ENCODE results near the gene CDC20. TPM values are rescaled to one million over a fixed set of nuclear protein-coding genes. Genes with fewer than 3 reads are reported as not detected.

Gene CDC20
- total and polyA plus RNA-seq, 5 donors from 2014 or later = 1.2 to 7.5 (median 4.6) TPM

DNA sequence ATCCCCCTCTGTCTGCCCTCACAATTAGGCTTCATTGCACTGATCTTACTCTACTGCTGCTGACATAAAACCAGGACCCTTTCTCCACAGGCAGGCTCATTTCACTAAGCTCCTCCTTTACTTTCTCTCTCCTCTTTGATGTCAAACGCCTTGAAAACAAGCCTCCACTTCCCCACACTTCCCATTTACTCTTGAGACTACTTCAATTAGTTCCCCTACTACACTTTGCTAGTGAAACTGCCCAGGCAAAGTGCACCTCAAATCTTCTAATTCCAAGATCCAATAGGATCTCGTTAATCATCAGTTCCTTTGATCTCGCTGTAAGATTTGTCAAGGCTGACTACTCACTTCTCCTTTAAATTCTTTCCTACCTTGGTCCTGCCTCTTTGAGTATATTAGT, 5.9 kb upstream of the CDC20 start:
- ATAC-seq (ENCODE audit: low read depth in 2 of 2) (no peak), DNase-seq (no peak)
- H3K27ac ChIP-seq (ENCODE audit: insufficient read depth, low read length, poor library complexity, severe bottlenecking) = no peak overlapping the region
- H3K36me3 ChIP-seq (ENCODE audit: control insufficient read depth, insufficient read depth, low read length) = no peaks in the 10 kb centered on the region
- no peaks in the 10 kb centered on the region for H3K27me3 Mint-ChIP-seq
- peaks cover 1% of the 10 kb centered on the region for H3K4me1 ChIP-seq (ENCODE audit: control insufficient read depth, insufficient read depth, low read length, poor library complexity, severe bottlenecking)
- peak overlapping the region in 1 of 4 donors; percentile 85 for H3K4me3 Mint-ChIP-seq
- H3K4me3 ChIP-seq (ENCODE audit: low read depth, low read length) = no peak overlapping the region
- H3K9me3 Mint-ChIP-seq = no peaks in the 10 kb centered on the region
- no peaks in the 10 kb centered on the region for H3K9me3 ChIP-seq (ENCODE audit: control insufficient read depth in 2 of 2, low read length in 2 of 2)
- H3K27ac Mint-ChIP-seq = peak overlapping the region in 2 of 3 donors; percentile 62 to 67
- H3K36me3 Mint-ChIP-seq = peaks cover 3% of the 10 kb centered on the region
- H3K27me3 ChIP-seq (ENCODE audit: control insufficient read depth, insufficient read depth, low read length) = no peaks in the 10 kb centered on the region
- H3K4me1 Mint-ChIP-seq = peaks cover 0 to 20% (median 12%) of the 10 kb centered on the region in 4 donors

- H3K9me3 Mint-ChIP-seq = no peaks in the 10 kb centered on the region
- Histone ChIP-seq H3K4me3 (ENCODE audit: low read depth, low read length) (no peak overlapping the region), H3K4me1 (ENCODE audit: control insufficient read depth, insufficient read depth, low read length, poor library complexity, severe bottlenecking) (peaks cover 12% of the 10 kb centered on the region), H3K27me3 (ENCODE audit: control insufficient read depth, insufficient read depth, low read length) (no peaks in the 10 kb centered on the region), H3K9me3 (ENCODE audit: control insufficient read depth in 2 of 2, low read length in 2 of 2) (no peaks in the 10 kb centered on the region), H3K27ac (ENCODE audit: insufficient read depth, low read length, poor library complexity, severe bottlenecking) (no peak overlapping the region), H3K36me3 (ENCODE audit: control insufficient read depth, insufficient read depth, low read length) (no peaks in the 10 kb centered on the region)
- H3K27ac Mint-ChIP-seq = no peak overlapping the region
- DNase-seq (no peak), ATAC-seq (ENCODE audit: low read depth in 2 of 2) (no peak)
- peaks cover 3 to 21% (median 18%) of the 10 kb centered on the region in 4 donors for H3K4me1 Mint-ChIP-seq
- H3K36me3 Mint-ChIP-seq = peaks cover 3% of the 10 kb centered on the region
- peak overlapping the region in 1 of 4 donors; percentile 8 for H3K4me3 Mint-ChIP-seq
- no peaks in the 10 kb centered on the region for H3K27me3 Mint-ChIP-seq
Measured at GRCh38 chr1:43354471-43354870, 4.3 kb upstream of the CDC20 start.

DNA sequence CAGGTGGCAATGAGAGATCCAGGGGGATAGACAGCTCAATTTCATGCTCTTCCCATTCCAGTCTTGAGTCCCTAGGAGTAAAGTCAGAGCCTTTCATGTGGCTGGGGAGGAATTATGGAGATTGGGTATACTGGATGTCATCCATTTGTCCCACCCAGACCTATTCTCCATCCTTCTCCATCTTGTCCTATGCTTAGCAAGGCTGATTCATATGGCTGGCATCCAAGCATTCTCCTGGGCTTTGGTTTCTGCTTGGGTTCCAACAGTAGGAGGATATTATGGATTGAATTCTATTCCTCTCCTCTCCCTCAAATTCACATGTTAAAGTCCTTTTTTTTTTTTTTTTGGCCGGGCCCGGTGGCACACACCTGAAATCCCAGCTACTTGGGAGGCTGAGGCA, 3.8 kb upstream of the CDC20 start:
- Mint-ChIP-seq H3K27me3 (no peaks in the 10 kb centered on the region), H3K27ac (no peak overlapping the region), H3K36me3 (peaks cover 3% of the 10 kb centered on the region), H3K4me3 (no peak overlapping the region), H3K9me3 (no peaks in the 10 kb centered on the region), H3K4me1 (peaks cover 3 to 23% (median 18%) of the 10 kb centered on the region in 4 donors)
- Histone ChIP-seq H3K9me3 (ENCODE audit: control insufficient read depth in 2 of 2, low read length in 2 of 2) (no peaks in the 10 kb centered on the region), H3K36me3 (ENCODE audit: control insufficient read depth, insufficient read depth, low read length) (no peaks in the 10 kb centered on the region), H3K4me3 (ENCODE audit: low read depth, low read length) (no peak overlapping the region), H3K27me3 (ENCODE audit: control insufficient read depth, insufficient read depth, low read length) (no peaks in the 10 kb centered on the region), H3K4me1 (ENCODE audit: control insufficient read depth, insufficient read depth, low read length, poor library complexity, severe bottlenecking) (peaks cover 13% of the 10 kb centered on the region), H3K27ac (ENCODE audit: insufficient read depth, low read length, poor library complexity, severe bottlenecking) (no peak overlapping the region)
- ATAC-seq (ENCODE audit: low read depth in 2 of 2) (no peak), DNase-seq (no peak)

DNA sequence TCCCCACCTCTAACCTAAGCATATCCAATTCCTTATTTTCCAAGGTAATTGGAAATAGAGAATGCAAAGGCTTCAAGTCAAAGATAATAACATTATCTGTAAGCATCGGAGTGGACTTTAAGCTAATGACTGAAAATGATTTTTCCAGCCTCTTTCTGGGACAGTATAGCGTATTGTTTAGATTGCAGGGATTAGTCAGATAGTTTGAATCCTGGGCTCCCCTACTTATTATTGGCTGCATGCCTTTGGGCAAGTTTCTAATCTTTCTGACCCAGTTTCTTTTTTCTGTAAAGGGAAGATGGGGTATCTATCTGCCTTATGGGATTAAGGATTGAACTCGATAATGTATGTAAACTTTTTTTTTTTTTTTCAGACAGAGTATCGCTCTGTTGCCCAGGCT, 1.5 kb upstream of the CDC20 start:
- Histone ChIP-seq H3K36me3 (ENCODE audit: control insufficient read depth, insufficient read depth, low read length) (peaks cover 7% of the 10 kb centered on the region), H3K9me3 (ENCODE audit: control insufficient read depth in 2 of 2, low read length in 2 of 2) (no peaks in the 10 kb centered on the region), H3K4me3 (ENCODE audit: low read depth, low read length) (no peak overlapping the region), H3K4me1 (ENCODE audit: control insufficient read depth, insufficient read depth, low read length, poor library complexity, severe bottlenecking) (peaks cover 13% of the 10 kb centered on the region), H3K27ac (ENCODE audit: insufficient read depth, low read length, poor library complexity, severe bottlenecking) (no peak overlapping the region), H3K27me3 (ENCODE audit: control insufficient read depth, insufficient read depth, low read length) (no peaks in the 10 kb centered on the region)
- no peak overlapping the region for H3K27ac Mint-ChIP-seq
- ATAC-seq (ENCODE audit: low read depth in 2 of 2) = no peak
- no peaks in the 10 kb centered on the region for H3K27me3 Mint-ChIP-seq
- peaks cover 12% of the 10 kb centered on the region for H3K36me3 Mint-ChIP-seq
- peak overlapping the region in 3 of 4 donors; percentile 78 to 90 (median 90) for H3K4me3 Mint-ChIP-seq
- H3K4me1 Mint-ChIP-seq = peaks cover 9 to 25% (median 15%) of the 10 kb centered on the region in 4 donors
- H3K9me3 Mint-ChIP-seq = no peaks in the 10 kb centered on the region
- DNase-seq = no peak

GRCh38 chr1:43358121-43358745, 548 bp upstream of the CDC20 start:
- peak overlapping the region; percentile 90 to 96 (median 92) for H3K4me3 Mint-ChIP-seq
- H3K27me3 Mint-ChIP-seq = no peaks in the 10 kb centered on the region
- peaks cover 18% of the 10 kb centered on the region for H3K36me3 Mint-ChIP-seq
- DNase-seq (peak in 1 of 3 donors; percentile 59), ATAC-seq (ENCODE audit: low read depth in 2 of 2) (no peak)
- peak overlapping the region; percentile 65 for H3K27ac ChIP-seq (ENCODE audit: insufficient read depth, low read length, poor library complexity, severe bottlenecking)
- peaks cover 15% of the 10 kb centered on the region for H3K36me3 ChIP-seq (ENCODE audit: control insufficient read depth, insufficient read depth, low read length)
- no peaks in the 10 kb centered on the region for H3K27me3 ChIP-seq (ENCODE audit: control insufficient read depth, insufficient read depth, low read length)
- H3K4me3 ChIP-seq (ENCODE audit: low read depth, low read length) = peak overlapping the region; percentile 90
- no peaks in the 10 kb centered on the region for H3K9me3 Mint-ChIP-seq
- H3K4me1 ChIP-seq (ENCODE audit: control insufficient read depth, insufficient read depth, low read length, poor library complexity, severe bottlenecking) = peaks cover 13% of the 10 kb centered on the region
- H3K27ac Mint-ChIP-seq = peak overlapping the region; percentile 9 to 93 (median 84)
- H3K4me1 Mint-ChIP-seq = peaks cover 9 to 21% (median 15%) of the 10 kb centered on the region in 4 donors
- H3K9me3 ChIP-seq (ENCODE audit: control insufficient read depth in 2 of 2, low read length in 2 of 2) = no peaks in the 10 kb centered on the region

- no peak for DNase-seq
- no peak for ATAC-seq (ENCODE audit: low read depth in 2 of 2)
- Mint-ChIP-seq H3K27me3 (no peaks in the 10 kb centered on the region), H3K4me1 (peaks cover 9 to 24% (median 13%) of the 10 kb centered on the region in 4 donors), H3K9me3 (no peaks in the 10 kb centered on the region), H3K27ac (no peak overlapping the region), H3K36me3 (peaks cover 31% of the 10 kb centered on the region), H3K4me3 (peak overlapping the region in 3 of 4 donors; percentile 64 to 74 (median 66))
- no peaks in the 10 kb centered on the region for H3K9me3 ChIP-seq (ENCODE audit: control insufficient read depth in 2 of 2, low read length in 2 of 2)
- peaks cover 30% of the 10 kb centered on the region for H3K36me3 ChIP-seq (ENCODE audit: control insufficient read depth, insufficient read depth, low read length)
- no peak overlapping the region for H3K4me3 ChIP-seq (ENCODE audit: low read depth, low read length)
- no peak overlapping the region for H3K27ac ChIP-seq (ENCODE audit: insufficient read depth, low read length, poor library complexity, severe bottlenecking)
- no peaks in the 10 kb centered on the region for H3K27me3 ChIP-seq (ENCODE audit: control insufficient read depth, insufficient read depth, low read length)
- H3K4me1 ChIP-seq (ENCODE audit: control insufficient read depth, insufficient read depth, low read length, poor library complexity, severe bottlenecking) = peaks cover 13% of the 10 kb centered on the region
Measured at GRCh38 chr1:43359696-43360095, 915 bp downstream of the CDC20 start.

GRCh38 chr1:43360616-43361015, 1.8 kb downstream of the CDC20 start:
- no peak for DNase-seq
- Mint-ChIP-seq H3K27ac (no peak overlapping the region), H3K27me3 (no peaks in the 10 kb centered on the region), H3K36me3 (peaks cover 31% of the 10 kb centered on the region), H3K4me3 (peak overlapping the region in 2 of 4 donors; percentile 64 to 74), H3K9me3 (no peaks in the 10 kb centered on the region), H3K4me1 (peaks cover 10 to 33% (median 15%) of the 10 kb centered on the region in 4 donors)
- H3K36me3 ChIP-seq (ENCODE audit: control insufficient read depth, insufficient read depth, low read length) = peaks cover 38% of the 10 kb centered on the region
- no peak overlapping the region for H3K27ac ChIP-seq (ENCODE audit: insufficient read depth, low read length, poor library complexity, severe bottlenecking)
- H3K4me3 ChIP-seq (ENCODE audit: low read depth, low read length) = no peak overlapping the region
- ATAC-seq (ENCODE audit: low read depth in 2 of 2) = no peak
- H3K4me1 ChIP-seq (ENCODE audit: control insufficient read depth, insufficient read depth, low read length, poor library complexity, severe bottlenecking) = peaks cover 15% of the 10 kb centered on the region
- no peaks in the 10 kb centered on the region for H3K27me3 ChIP-seq (ENCODE audit: control insufficient read depth, insufficient read depth, low read length)
- no peaks in the 10 kb centered on the region for H3K9me3 ChIP-seq (ENCODE audit: control insufficient read depth in 2 of 2, low read length in 2 of 2)
